Neural progenitor cell (in vitro differentiated cells): ENCODE results near the gene NR1H3. TPM values are rescaled to one million over a fixed set of nuclear protein-coding genes. Genes with fewer than 3 reads are reported as not detected.

Experiments
- DNase-seq: peaks from one replicate; pipeline ENCODE4 v3.0.0-alpha.2; 2016; ENCODE audit warnings: low spot score
- H2AFZ ChIP-seq: fragments of 200-600 bp; sonication (generic); replicated peaks from 2 replicates; pipeline ENCODE4 v1.6.1; 2016; ENCODE audit warnings: antibody characterized with exemption
- H3F3A ChIP-seq: fragments of 200-600 bp; sonication (generic); 2 replicates; pipeline ENCODE4 v1.6.1; 2016; ENCODE audit warnings: antibody characterized with exemption, low read depth
- H3K27ac ChIP-seq: fragments of 200-600 bp; sonication (generic); 2 replicates; pipeline ENCODE4 v1.5.1; 2016; ENCODE audit warnings: mild to moderate bottlenecking
- H3K27me3 ChIP-seq: fragments of 200-600 bp; sonication (generic); 2 replicates; pipeline ENCODE4 v1.6.1; 2016; ENCODE audit warnings: mild to moderate bottlenecking, moderate library complexity
- H3K36me3 ChIP-seq: fragments of 200-600 bp; sonication (generic); 2 replicates; pipeline ENCODE4 v1.5.1; 2016
- H3K4me1 ChIP-seq: fragments of 200-600 bp; sonication (generic); 2 replicates; pipeline ENCODE4 v1.6.1; 2016; ENCODE audit warnings: mixed run types
- H3K4me2 ChIP-seq: fragments of 200-600 bp; sonication (generic); 2 replicates; pipeline ENCODE4 v1.6.1; 2016
- H3K4me3 ChIP-seq: fragments of 200-600 bp; sonication (generic); 2 replicates; pipeline ENCODE4 v1.5.1; 2016
- H3K79me2 ChIP-seq: fragments of 200-600 bp; sonication (generic); 2 replicates; pipeline ENCODE4 v1.6.1; 2016; ENCODE audit warnings: low read depth
- H3K9ac ChIP-seq: fragments of 200-600 bp; sonication (generic); 2 replicates; pipeline ENCODE4 v1.6.1; 2016
- H3K9me3 ChIP-seq: fragments of 200-600 bp; sonication (generic); 2 replicates; pipeline ENCODE4 v1.5.1; 2016; ENCODE audit warnings: low read depth
- H4K20me1 ChIP-seq: fragments of 200-600 bp; sonication (generic); 2 replicates; pipeline ENCODE4 v1.6.1; 2016; ENCODE audit warnings: low read depth
- H3K27ac Mint-ChIP-seq: 3 replicates; pipeline ENCODE4 v1.8.0; 2021; ENCODE audit warnings: mixed read lengths
- H3K27me3 Mint-ChIP-seq: 2 replicates; pipeline ENCODE4 v1.8.0; 2022; ENCODE audit warnings: low read depth, mild to moderate bottlenecking, inconsistent platforms, moderate library complexity, mixed read lengths; ENCODE audit not compliant: insufficient read depth
- H3K36me3 Mint-ChIP-seq: 3 replicates; pipeline ENCODE4 v1.8.0; 2021; ENCODE audit warnings: mixed read lengths
- H3K4me1 Mint-ChIP-seq: 3 replicates; pipeline ENCODE4 v1.8.0; 2021; ENCODE audit warnings: mixed read lengths
- H3K4me3 Mint-ChIP-seq: 3 replicates; pipeline ENCODE4 v1.8.0; 2021; ENCODE audit warnings: mild to moderate bottlenecking, moderate library complexity, mixed read lengths
- H3K9me3 Mint-ChIP-seq: 3 replicates; pipeline ENCODE4 v1.8.0; 2020; ENCODE audit warnings: mixed read lengths
- EZH2 ChIP-seq: fragments of 200-600 bp; sonication (generic); IDR thresholded peaks from 2 replicates; pipeline ENCODE4 v1.6.1; 2017; ENCODE audit warnings: antibody characterized with exemption, mild to moderate bottlenecking, moderate library complexity
- EZH2phosphoT487 ChIP-seq: fragments of 200-600 bp; sonication (generic); IDR thresholded peaks from 2 replicates; pipeline ENCODE4 v1.6.1; 2017; ENCODE audit warnings: antibody characterized with exemption
- total RNA-seq: library from RNA; depleted of rRNA; stranded (reverse); fragments of >200 nt; gene quantifications from 2 replicates; pipeline ENCODE4 v1.2.3, GENCODE V29; 2015; ENCODE audit warnings: low replicate concordance
- TF ChIP-seq, protein P1 (sequence below): fragments of 200-600 bp; sonication (generic); IDR thresholded peaks from 2 replicates; pipeline ENCODE4 v1.5.1; 2017; ENCODE audit warnings: antibody characterized with exemption, mild to moderate bottlenecking

The NR1H3 gene
- total RNA-seq, 1 donor from 2014 or later: 7.5 TPM

DNA sequence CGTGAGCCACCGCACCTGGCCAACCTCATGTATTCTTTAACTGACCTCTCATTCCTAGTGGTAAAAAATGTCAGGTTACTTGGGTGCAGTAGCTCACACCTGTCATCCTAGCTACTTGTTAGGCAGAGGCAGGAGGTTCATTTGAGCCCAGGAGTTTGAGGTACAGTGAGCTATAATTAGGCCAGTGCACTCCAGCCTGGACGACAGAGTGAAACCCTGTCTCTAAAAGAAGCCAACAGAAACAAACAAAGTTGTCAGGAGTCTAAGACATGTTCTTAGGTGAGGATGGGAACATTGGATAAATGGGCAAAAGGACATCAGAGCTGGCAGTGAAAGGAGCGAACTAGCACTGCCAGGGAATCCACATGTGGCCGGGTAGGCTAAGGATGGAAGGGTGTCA is 30.3 kb downstream of the NR1H3 start:
- H3K4me1 ChIP-seq: no peaks in the 10 kb centered on the region
- no peak overlapping the region for H3K27ac ChIP-seq
- no peaks in the 10 kb centered on the region for H3F3A ChIP-seq
- Mint-ChIP-seq H3K4me3 (no peak overlapping the region), H3K27ac (no peak overlapping the region), H3K27me3 (peaks cover 2% of the 10 kb centered on the region), H3K4me1 (no peaks in the 10 kb centered on the region), H3K36me3 (peaks cover 45% of the 10 kb centered on the region), H3K9me3 (no peaks in the 10 kb centered on the region)
- H3K9ac ChIP-seq: no peak overlapping the region
- H3K4me2 ChIP-seq: no peak overlapping the region
- no peaks in the 10 kb centered on the region for H4K20me1 ChIP-seq
- no peaks in the 10 kb centered on the region for H3K27me3 ChIP-seq
- H3K79me2 ChIP-seq: no peaks in the 10 kb centered on the region
- DNase-seq: no peak
- no peaks in the 10 kb centered on the region for H3K9me3 ChIP-seq
- no peak overlapping the region for H2AFZ ChIP-seq
- TF ChIP-seq EZH2 (no peak), EZH2phosphoT487 (no peak)
- TF ChIP-seq, protein P1, sequence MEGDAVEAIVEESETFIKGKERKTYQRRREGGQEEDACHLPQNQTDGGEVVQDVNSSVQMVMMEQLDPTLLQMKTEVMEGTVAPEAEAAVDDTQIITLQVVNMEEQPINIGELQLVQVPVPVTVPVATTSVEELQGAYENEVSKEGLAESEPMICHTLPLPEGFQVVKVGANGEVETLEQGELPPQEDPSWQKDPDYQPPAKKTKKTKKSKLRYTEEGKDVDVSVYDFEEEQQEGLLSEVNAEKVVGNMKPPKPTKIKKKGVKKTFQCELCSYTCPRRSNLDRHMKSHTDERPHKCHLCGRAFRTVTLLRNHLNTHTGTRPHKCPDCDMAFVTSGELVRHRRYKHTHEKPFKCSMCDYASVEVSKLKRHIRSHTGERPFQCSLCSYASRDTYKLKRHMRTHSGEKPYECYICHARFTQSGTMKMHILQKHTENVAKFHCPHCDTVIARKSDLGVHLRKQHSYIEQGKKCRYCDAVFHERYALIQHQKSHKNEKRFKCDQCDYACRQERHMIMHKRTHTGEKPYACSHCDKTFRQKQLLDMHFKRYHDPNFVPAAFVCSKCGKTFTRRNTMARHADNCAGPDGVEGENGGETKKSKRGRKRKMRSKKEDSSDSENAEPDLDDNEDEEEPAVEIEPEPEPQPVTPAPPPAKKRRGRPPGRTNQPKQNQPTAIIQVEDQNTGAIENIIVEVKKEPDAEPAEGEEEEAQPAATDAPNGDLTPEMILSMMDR: no peak
- no peak overlapping the region for H3K4me3 ChIP-seq
- H3K36me3 ChIP-seq: no peaks in the 10 kb centered on the region

GRCh38 chr11:47289856-47290255 is 32.1 kb downstream of the NR1H3 start:
- H3K4me2 ChIP-seq: no peak overlapping the region
- H2AFZ ChIP-seq: no peak overlapping the region
- TF ChIP-seq EZH2phosphoT487: no peak
- TF ChIP-seq EZH2: no peak
- TF ChIP-seq, protein P1: no peak
- H3K79me2 ChIP-seq: no peaks in the 10 kb centered on the region
- H3K27me3 Mint-ChIP-seq: peaks cover 2% of the 10 kb centered on the region
- H3K4me1 Mint-ChIP-seq: no peaks in the 10 kb centered on the region
- no peaks in the 10 kb centered on the region for H3K9me3 ChIP-seq
- no peaks in the 10 kb centered on the region for H4K20me1 ChIP-seq
- no peak overlapping the region for H3K27ac ChIP-seq
- no peak overlapping the region for H3K9ac ChIP-seq
- H3K36me3 ChIP-seq: no peaks in the 10 kb centered on the region
- no peak for DNase-seq
- no peak overlapping the region for H3K27ac Mint-ChIP-seq
- H3K4me3 Mint-ChIP-seq: no peak overlapping the region
- H3K27me3 ChIP-seq: no peaks in the 10 kb centered on the region
- no peaks in the 10 kb centered on the region for H3K9me3 Mint-ChIP-seq
- H3K4me3 ChIP-seq: no peak overlapping the region
- no peaks in the 10 kb centered on the region for H3F3A ChIP-seq
- H3K4me1 ChIP-seq: no peaks in the 10 kb centered on the region
- peaks cover 39% of the 10 kb centered on the region for H3K36me3 Mint-ChIP-seq

DNA sequence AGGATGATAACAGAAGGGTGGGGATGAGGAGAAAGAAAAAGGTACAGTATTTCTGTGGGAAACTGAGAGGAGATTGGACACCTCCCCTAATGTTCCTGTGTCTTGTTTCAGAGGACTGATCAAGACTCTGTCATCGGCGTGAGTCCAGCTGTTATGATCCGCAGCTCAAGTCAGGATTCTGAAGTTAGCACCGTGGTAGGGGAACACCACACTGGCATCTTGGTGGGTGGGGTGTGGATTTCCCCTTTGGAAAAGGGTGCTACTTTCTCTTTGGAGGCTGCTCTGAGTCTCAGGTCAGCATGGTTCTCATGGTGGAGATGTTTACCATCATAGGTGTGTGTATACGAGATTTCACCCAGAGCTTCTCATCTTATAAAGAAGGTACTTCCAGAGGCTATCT is 37.6 kb downstream of the NR1H3 start:
- Mint-ChIP-seq H3K36me3 (peaks cover 49% of the 10 kb centered on the region), H3K4me1 (no peaks in the 10 kb centered on the region), H3K4me3 (no peak overlapping the region), H3K9me3 (peaks cover 17% of the 10 kb centered on the region), H3K27me3 (peaks cover 3% of the 10 kb centered on the region), H3K27ac (no peak overlapping the region)
- no peak overlapping the region for H3K27ac ChIP-seq
- H3K27me3 ChIP-seq: no peaks in the 10 kb centered on the region
- H3K4me2 ChIP-seq: no peak overlapping the region
- H3F3A ChIP-seq: no peaks in the 10 kb centered on the region
- no peaks in the 10 kb centered on the region for H3K79me2 ChIP-seq
- DNase-seq: no peak
- no peaks in the 10 kb centered on the region for H4K20me1 ChIP-seq
- H3K9ac ChIP-seq: no peak overlapping the region
- no peak overlapping the region for H3K4me3 ChIP-seq
- no peak for TF ChIP-seq EZH2
- H2AFZ ChIP-seq: no peak overlapping the region
- no peaks in the 10 kb centered on the region for H3K9me3 ChIP-seq
- H3K36me3 ChIP-seq: no peaks in the 10 kb centered on the region
- no peaks in the 10 kb centered on the region for H3K4me1 ChIP-seq

DNA sequence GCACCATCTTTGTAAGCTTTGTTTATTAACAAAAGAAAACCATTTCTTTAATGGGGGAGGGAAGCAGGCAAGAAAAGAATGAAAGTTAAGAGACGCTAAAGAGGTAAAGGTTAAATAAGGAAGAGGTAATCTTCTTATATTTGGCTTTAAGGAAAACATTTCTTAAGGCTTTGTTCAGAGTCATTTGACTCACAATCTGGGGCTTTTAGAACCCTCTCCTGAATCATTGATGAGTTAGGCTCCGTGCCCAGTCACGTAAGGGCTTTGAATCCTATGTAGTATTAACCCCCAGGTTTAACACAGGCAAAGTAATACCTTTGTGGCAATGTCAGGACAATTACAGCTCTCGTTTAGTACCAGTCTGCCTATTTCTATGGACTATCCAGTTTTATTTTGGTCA is 38.2 kb downstream of the NR1H3 start:
- Mint-ChIP-seq H3K36me3 (peaks cover 48% of the 10 kb centered on the region), H3K27me3 (peaks cover 2% of the 10 kb centered on the region)

More for the DNA sequence above, 38.2 kb downstream of the NR1H3 start:
- no peak overlapping the region for H3K4me3 Mint-ChIP-seq
- Histone ChIP-seq H3K27me3 (no peaks in the 10 kb centered on the region), H3K4me1 (no peaks in the 10 kb centered on the region), H3K9me3 (no peaks in the 10 kb centered on the region), H3K79me2 (no peaks in the 10 kb centered on the region), H3K27ac (no peak overlapping the region), H3K4me2 (no peak overlapping the region), H3K9ac (no peak overlapping the region), H4K20me1 (no peaks in the 10 kb centered on the region), H3F3A (no peaks in the 10 kb centered on the region), H3K36me3 (no peaks in the 10 kb centered on the region), H2AFZ (no peak overlapping the region), H3K4me3 (no peak overlapping the region)
- H3K27ac Mint-ChIP-seq: no peak overlapping the region
- no peak for DNase-seq
- H3K9me3 Mint-ChIP-seq: peaks cover 20% of the 10 kb centered on the region
- TF ChIP-seq EZH2 (no peak), EZH2phosphoT487 (no peak)
- TF ChIP-seq, protein P1: no peak
- H3K4me1 Mint-ChIP-seq: no peaks in the 10 kb centered on the region
